ENCODE data around the gene MED13L. TPM values are rescaled to one million over a fixed set of nuclear protein-coding genes. Genes with fewer than 3 reads are reported as not detected.

MED13L gene
- total RNA-seq, 1 experiment from 2014 or later, result 94.1 TPM

- Histone ChIP-seq H3K27me3 (replicated peaks; ENCODE audit: insufficient read depth, low read depth, low read length, poor library complexity) (no peaks in the 10 kb centered on the region), H3K4me1 (ENCODE audit: insufficient read depth, low read length, poor library complexity, severe bottlenecking) (peaks cover 1% of the 10 kb centered on the region), H3K36me3 (ENCODE audit: insufficient read depth, low read length, poor library complexity, severe bottlenecking) (no peaks in the 10 kb centered on the region), H3K9me3 (ENCODE audit: low read depth, low read length, poor library complexity, severe bottlenecking) (no peaks in the 10 kb centered on the region), H3K27ac (ENCODE audit: low read depth, low read length, poor library complexity, severe bottlenecking) (no peak overlapping the region), H3K4me3 (ENCODE audit: low read depth, low read length, poor library complexity, severe bottlenecking) (no peak overlapping the region)
- TF ChIP-seq EZH2 (IDR thresholded peaks at IDR 0.05; ENCODE audit: borderline replicate concordance, low read depth, low read length, poor library complexity, severe bottlenecking) (no peak), CTCF (conservative IDR thresholded peaks at IDR 0.05; ENCODE audit: low read depth, low read length) (no peak)
- DNase-seq (ENCODE audit: low spot score), result no peak
- CTCF ChIA-PET, result no interaction called here
- BruUV-seq (replicated peaks), result no TSS peak
- POLR2A ChIA-PET (ENCODE audit: low non-redundant PET), result no interaction called here
- intact Hi-C loops (cut with micrococcal nuclease; ENCODE audit: unreplicated experiment), result no loop called here
Observed at GRCh38 chr12:115949675-115950074, 327.8 kb downstream of the MED13L start.

GRCh38 chr12:115947696-115948062 is 329.8 kb downstream of the MED13L start:
- Histone ChIP-seq H3K27ac (ENCODE audit: low read depth, low read length, poor library complexity, severe bottlenecking) (no peak overlapping the region), H3K4me3 (ENCODE audit: low read depth, low read length, poor library complexity, severe bottlenecking) (no peak overlapping the region), H3K9me3 (ENCODE audit: low read depth, low read length, poor library complexity, severe bottlenecking) (no peaks in the 10 kb centered on the region), H3K4me1 (ENCODE audit: insufficient read depth, low read length, poor library complexity, severe bottlenecking) (no peaks in the 10 kb centered on the region), H3K27me3 (replicated peaks; ENCODE audit: insufficient read depth, low read depth, low read length, poor library complexity) (no peaks in the 10 kb centered on the region), H3K36me3 (ENCODE audit: insufficient read depth, low read length, poor library complexity, severe bottlenecking) (no peaks in the 10 kb centered on the region)
- POLR2A ChIA-PET (ENCODE audit: low non-redundant PET), result no interaction called here
- TF ChIP-seq CTCF (conservative IDR thresholded peaks at IDR 0.05; ENCODE audit: low read depth, low read length) (no peak), EZH2 (IDR thresholded peaks at IDR 0.05; ENCODE audit: borderline replicate concordance, low read depth, low read length, poor library complexity, severe bottlenecking) (no peak)
- intact Hi-C loops (cut with micrococcal nuclease; ENCODE audit: unreplicated experiment), result no loop called here
- no TSS peak for BruUV-seq (replicated peaks)
- CTCF ChIA-PET, result interaction anchor here (0.9 kb wide), 1 partner anchor 1967 kb away, joined by 4 read pairs; no protein-coding TSS in a partner anchor
- no peak for DNase-seq (ENCODE audit: low spot score)

GRCh38 chr12:115946867-115947695 is 330.4 kb downstream of the MED13L start:
- no TSS peak for BruUV-seq (replicated peaks)
- H3K4me3 ChIP-seq (ENCODE audit: low read depth, low read length, poor library complexity, severe bottlenecking), result no peak overlapping the region
- no peaks in the 10 kb centered on the region for H3K27me3 ChIP-seq (replicated peaks; ENCODE audit: insufficient read depth, low read depth, low read length, poor library complexity)
- DNase-seq (ENCODE audit: low spot score), result peak; percentile 23
- no peak for TF ChIP-seq EZH2 (IDR thresholded peaks at IDR 0.05; ENCODE audit: borderline replicate concordance, low read depth, low read length, poor library complexity, severe bottlenecking)
- peak; percentile 69 for TF ChIP-seq CTCF (conservative IDR thresholded peaks at IDR 0.05; ENCODE audit: low read depth, low read length)
- ChIA-PET CTCF (interaction anchor here (0.9 kb wide), 1 partner anchor 1967 kb away, joined by 4 read pairs; no protein-coding TSS in a partner anchor), POLR2A (ENCODE audit: low non-redundant PET) (no interaction called here)
- no peaks in the 10 kb centered on the region for H3K4me1 ChIP-seq (ENCODE audit: insufficient read depth, low read length, poor library complexity, severe bottlenecking)
- H3K27ac ChIP-seq (ENCODE audit: low read depth, low read length, poor library complexity, severe bottlenecking), result no peak overlapping the region
- no peaks in the 10 kb centered on the region for H3K9me3 ChIP-seq (ENCODE audit: low read depth, low read length, poor library complexity, severe bottlenecking)
- intact Hi-C loops (cut with micrococcal nuclease; ENCODE audit: unreplicated experiment), result no loop called here
- no peaks in the 10 kb centered on the region for H3K36me3 ChIP-seq (ENCODE audit: insufficient read depth, low read length, poor library complexity, severe bottlenecking)

Measured in A673 (cell line).